Measurements from ENCODE around the gene TPSAB1.
"Not testable (repeated sequence)": the region's sequence is repeated elsewhere in the genome, so short reads cannot be mapped to it uniquely, and the experiment has no call there.

- not testable (repeated sequence) for TF ChIP-seq EZH2 (IDR thresholded peaks at IDR 0.05; ENCODE audit: insufficient read depth, poor library complexity, severe bottlenecking); EZH2phosphoT487 (IDR thresholded peaks at IDR 0.05; ENCODE audit: insufficient read depth, low read depth)
Observed at GRCh38 chr16:1225728-1226311, 14.7 kb upstream of the TPSAB1 start.
